SK-N-SH (cell line): ENCODE data around the gene RAPH1. TPM values are rescaled to one million over a fixed set of nuclear protein-coding genes. Genes with fewer than 3 reads are reported as not detected.

ENCODE experiments used
- CTCF ChIA-PET: fragments of 300-600, 350-600 bp; formaldehyde crosslinking; extraction: SDS; loops from one replicate; lab custom pipeline; 2021; lab: Yijun Ruan, JAX
- POLR2A ChIA-PET: fragments of 350-600 bp; sonication (Branson Sonifier 250); formaldehyde crosslinking; extraction: SDS; loops from one replicate; lab custom pipeline; 2020; ENCODE audit warnings: antibody characterized with exemption, inconsistent platforms; lab: Yijun Ruan, JAX
- DNase-seq: peaks from one replicate; pipeline ENCODE4 v3.0.0; 2012
- H2AFZ ChIP-seq: fragments of 200-600 bp; sonication (generic); 2 replicates; pipeline ENCODE4 v1.8.1; 2016; ENCODE audit warnings: antibody characterized with exemption, mild to moderate bottlenecking, low read depth
- H3F3A ChIP-seq: fragments of 200-600 bp; sonication (generic); replicated peaks from 2 replicates; pipeline ENCODE3; 2016; ENCODE audit warnings: antibody characterized with exemption, mild to moderate bottlenecking; ENCODE audit not compliant: insufficient read depth
- H3K27ac ChIP-seq, 2 experiments: fragments of 200-500 bp in 1 of 2; fragments of 200-600 bp in 1 of 2; sonication (Bioruptor generic) in 1 of 2; sonication (generic), shearing (Covaris generic) in 1 of 2; 2 replicates each; pipeline versions ENCODE4 v1.5.1 to v1.6.1; 2014 to 2016; ENCODE audit warnings: low read depth in 2 of 2, inconsistent platforms in 1 of 2, low read length in 1 of 2, mild to moderate bottlenecking in 1 of 2, mixed read lengths in 1 of 2
- H3K27me3 ChIP-seq: fragments of 200-600 bp; sonication (generic), shearing (Covaris generic); 2 replicates; pipeline ENCODE4 v1.6.1; 2016; ENCODE audit warnings: mixed run types; ENCODE audit not compliant: insufficient read depth
- H3K36me3 ChIP-seq, 2 experiments: fragments of 200-500 bp in 1 of 2; fragments of 200-600 bp in 1 of 2; sonication (Bioruptor generic) in 1 of 2; sonication (generic) in 1 of 2; replicated peaks in 1 of 2; 2 replicates each; pipeline versions ENCODE3 to v1.5.1; 2014 to 2016; ENCODE audit warnings: low read length in 1 of 2, mild to moderate bottlenecking in 1 of 2; ENCODE audit not compliant: insufficient read depth in 2 of 2, control insufficient read depth in 1 of 2
- H3K4me1 ChIP-seq, 2 experiments: fragments of 200-500 bp in 1 of 2; fragments of 200-600 bp in 1 of 2; sonication (Bioruptor generic) in 1 of 2; sonication (generic), shearing (Covaris generic) in 1 of 2; 2 replicates each; pipeline versions ENCODE4 v1.5.1 to v1.6.1; 2014 to 2016; ENCODE audit warnings: low read depth in 1 of 2, low read length in 1 of 2, mixed run types in 1 of 2; ENCODE audit not compliant: insufficient read depth in 2 of 2, control insufficient read depth in 1 of 2
- H3K4me2 ChIP-seq: fragments of 200-600 bp; sonication (generic), shearing (Covaris generic); 2 replicates; pipeline ENCODE4 v1.6.1; 2017; ENCODE audit warnings: mixed run types
- H3K4me3 ChIP-seq, 2 experiments: fragments of 200-500 bp in 1 of 2; fragments of 200-600 bp in 1 of 2; sonication (Bioruptor generic) in 1 of 2; sonication (generic), shearing (Covaris generic) in 1 of 2; 2 replicates each; pipeline versions ENCODE4 v1.5.1 to v1.8.1; 2014 to 2016; ENCODE audit warnings: low read depth in 2 of 2, inconsistent platforms in 1 of 2, low read length in 1 of 2, mild to moderate bottlenecking in 1 of 2, mixed read lengths in 1 of 2, moderate library complexity in 1 of 2
- H3K79me2 ChIP-seq: fragments of 200-600 bp; sonication (generic); 2 replicates; pipeline ENCODE4 v1.8.1; 2017; ENCODE audit warnings: mild to moderate bottlenecking; ENCODE audit not compliant: insufficient read depth
- H3K9ac ChIP-seq: fragments of 200-600 bp; sonication (generic); 2 replicates; pipeline ENCODE4 v1.6.1; 2017; ENCODE audit warnings: mixed run types
- H3K9me2 ChIP-seq: fragments of 200-600 bp; sonication (generic); 2 replicates; pipeline ENCODE4 v1.6.1; 2017; ENCODE audit warnings: mixed run types
- H3K9me3 ChIP-seq: fragments of 200-600 bp; sonication (generic); 2 replicates; pipeline ENCODE4 v1.6.1; 2017; ENCODE audit warnings: mixed run types, mild to moderate bottlenecking, moderate library complexity
- H4K20me1 ChIP-seq: fragments of 200-600 bp; sonication (generic); 2 replicates; pipeline ENCODE4 v1.6.1; 2017; ENCODE audit warnings: mild to moderate bottlenecking, mixed run types; ENCODE audit not compliant: insufficient read depth
- CHD2 ChIP-seq: fragments of 150-350 bp; IDR thresholded peaks from 2 replicates; pipeline ENCODE4 v1.6.1; 2018; ENCODE audit warnings: low read length; ENCODE audit not compliant: partially characterized antibody
- FOXM1 ChIP-seq: IDR thresholded peaks from 2 replicates; pipeline ENCODE4 v1.4.0; 2012; ENCODE audit warnings: low read depth, mild to moderate bottlenecking
- GATA2 ChIP-seq: sonication (generic); formaldehyde crosslinking; IDR thresholded peaks from 2 replicates; pipeline ENCODE4 v1.5.0; 2020; ENCODE audit warnings: mild to moderate bottlenecking, missing genetic modification reagents
- IRF3 ChIP-seq: fragments of 150-350 bp; IDR thresholded peaks from 2 replicates; pipeline ENCODE4 v1.6.1; 2016; ENCODE audit warnings: mild to moderate bottlenecking, low read depth, low read length
- MEF2A ChIP-seq: IDR thresholded peaks from 2 replicates; pipeline ENCODE4 v1.4.0; 2012; ENCODE audit warnings: low read depth, borderline replicate concordance
- NRF1 ChIP-seq: IDR thresholded peaks from 2 replicates; pipeline ENCODE4 v1.6.1; 2012; ENCODE audit warnings: low read depth, mild to moderate bottlenecking, low read length
- PBX3 ChIP-seq: IDR thresholded peaks from 2 replicates; pipeline ENCODE4; 2012
- POLR2AphosphoS5 ChIP-seq: IDR thresholded peaks from 2 replicates; pipeline ENCODE4 v1.6.1; 2012; ENCODE audit warnings: low read depth, low read length
- RAD21 ChIP-seq: IDR thresholded peaks from 2 replicates; pipeline ENCODE4 v1.6.1; 2012; ENCODE audit warnings: mild to moderate bottlenecking, low read length
- RCOR1 ChIP-seq: fragments of 150-350 bp; IDR thresholded peaks from 2 replicates; pipeline ENCODE4 v1.6.1; 2017; ENCODE audit warnings: antibody characterized with exemption, low read length
- RFX5 ChIP-seq: IDR thresholded peaks from 2 replicates; pipeline ENCODE4 v1.6.1; 2012; ENCODE audit warnings: mild to moderate bottlenecking, improper control_type of control experiment, low read length
- RXRA ChIP-seq: IDR thresholded peaks from 2 replicates; pipeline ENCODE4 v1.4.0; 2012; ENCODE audit warnings: low read depth, mild to moderate bottlenecking, borderline replicate concordance
- TAF1 ChIP-seq: IDR thresholded peaks from 2 replicates; pipeline ENCODE4 v1.6.1; 2012; ENCODE audit warnings: low read depth, mild to moderate bottlenecking, low read length, moderate library complexity, borderline replicate concordance
- TCF12 ChIP-seq: IDR thresholded peaks from 2 replicates; pipeline ENCODE4 v1.4.0; 2012
- TEAD4 ChIP-seq: IDR thresholded peaks from 2 replicates; pipeline ENCODE4 v1.4.0; 2012; ENCODE audit warnings: mild to moderate bottlenecking, borderline replicate concordance; ENCODE audit not compliant: insufficient read depth
- ZBTB33 ChIP-seq: IDR thresholded peaks from 2 replicates; pipeline ENCODE4 v1.4.0; 2012; ENCODE audit warnings: low read depth, borderline replicate concordance
- WGBS: methylation state at CpG from one replicate; pipeline ENCODE4 v1.1.6; 2017; ENCODE audit warnings: low lambda C conversion rate; 5-methylcytosine and 5-hydroxymethylcytosine counted together
- polyA plus RNA-seq, 3 experiments: library from polyadenylated mRNA; depleted of rRNA; stranded (reverse); fragments of >200 nt; gene quantifications; 2 replicates each; pipeline ENCODE4 v1.2.3, GENCODE V29; 2012
- TF ChIP-seq, protein P1 (sequence below): IDR thresholded peaks from 2 replicates; pipeline ENCODE4 v1.6.1; 2012; ENCODE audit warnings: mild to moderate bottlenecking, low read depth, low read length, moderate library complexity
- TF ChIP-seq, protein P2 (sequence below): fragments of 200-600 bp; sonication (generic); IDR thresholded peaks from 2 replicates; pipeline ENCODE4 v1.6.1; 2017; ENCODE audit warnings: antibody characterized with exemption, mild to moderate bottlenecking, moderate library complexity

RAPH1 gene
- polyA plus RNA-seq, 1 of the 3 experiments (the other 2 are of a cell fraction) = 6.7 TPM

GRCh38 chr2:203489531-203489930 lies 45.6 kb downstream of the RAPH1 start (continued):
- TF ChIP-seq PBX3 = no peak
- TF ChIP-seq RAD21 = no peak

DNA sequence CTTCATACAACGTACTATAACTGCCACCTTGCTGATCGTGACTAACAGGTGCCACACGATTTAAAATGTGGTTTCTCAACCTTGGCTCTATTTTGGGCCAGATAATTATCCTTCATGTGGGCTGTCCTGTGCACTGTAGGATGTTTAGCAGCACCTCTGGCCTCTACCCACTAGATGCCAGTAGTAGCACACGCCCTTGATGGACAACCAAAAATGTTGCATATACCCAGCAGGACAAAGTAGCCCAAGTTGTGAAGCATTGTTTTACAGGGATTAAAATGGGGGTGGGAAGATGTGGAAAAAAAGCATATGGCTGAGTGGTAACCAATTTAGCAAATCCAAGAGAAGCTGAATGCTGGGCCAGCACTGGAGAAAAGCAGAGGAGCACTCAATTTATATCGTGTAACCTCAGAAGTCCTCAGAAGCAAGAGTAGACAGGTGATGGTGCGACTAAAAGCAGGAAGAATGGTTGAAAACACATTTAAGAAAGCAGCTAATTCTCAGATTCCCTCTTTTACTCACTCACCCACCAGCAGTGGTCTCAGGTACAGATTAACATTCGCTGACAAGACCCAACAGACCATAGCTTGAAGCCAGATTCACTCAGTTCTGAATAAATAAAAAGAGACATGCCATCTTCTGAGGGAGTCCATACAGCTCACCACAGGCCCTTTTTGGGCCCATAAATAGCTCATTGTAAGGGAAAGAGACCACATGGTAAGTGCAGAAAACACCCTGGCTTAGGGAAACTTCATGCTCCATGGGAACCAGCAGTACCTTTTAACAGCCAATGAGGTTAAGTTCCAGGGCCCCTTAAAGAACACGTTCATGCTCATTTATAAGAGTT lies 50.6 kb downstream of the RAPH1 start:
- DNase-seq = no peak
- WGBS = 95% methylated on average over 8 of the region's 8 CpGs
- CTCF ChIA-PET = interaction anchor here (0.7 to 1.3 kb wide), 4 partner anchors 166 to 422 kb away, joined by 3 to 5 read pairs (median 4); no protein-coding TSS in a partner anchor
- H3K79me2 ChIP-seq = peaks cover 43% of the 10 kb centered on the region
- H3K4me2 ChIP-seq = no peak overlapping the region
- H2AFZ ChIP-seq = no peak overlapping the region
- no peak overlapping the region for H3K4me3 ChIP-seq
- POLR2A ChIA-PET = no interaction called here
- H3K9ac ChIP-seq = no peak overlapping the region
- H3K36me3 ChIP-seq = peaks cover 20 to 34% of the 10 kb centered on the region in 2 experiments
- no peaks in the 10 kb centered on the region for H3K9me2 ChIP-seq
- H3F3A ChIP-seq = no peaks in the 10 kb centered on the region
- no peaks in the 10 kb centered on the region for H4K20me1 ChIP-seq
- no peak overlapping the region for H3K27ac ChIP-seq
- no peaks in the 10 kb centered on the region for H3K27me3 ChIP-seq
- H3K4me1 ChIP-seq = no peaks in the 10 kb centered on the region
- H3K9me3 ChIP-seq = no peaks in the 10 kb centered on the region
- TF ChIP-seq RAD21 (peak; percentile 74), RXRA (no peak), RFX5 (no peak), ZBTB33 (no peak), FOXM1 (no peak), POLR2AphosphoS5 (no peak), IRF3 (no peak), RCOR1 (no peak), TAF1 (no peak), GATA2 (CRISPR knock-in tag) (no peak), TCF12 (no peak), MEF2A (no peak), NRF1 (no peak), PBX3 (no peak), TEAD4 (no peak), CHD2 (no peak)
- TF ChIP-seq, protein P1, sequence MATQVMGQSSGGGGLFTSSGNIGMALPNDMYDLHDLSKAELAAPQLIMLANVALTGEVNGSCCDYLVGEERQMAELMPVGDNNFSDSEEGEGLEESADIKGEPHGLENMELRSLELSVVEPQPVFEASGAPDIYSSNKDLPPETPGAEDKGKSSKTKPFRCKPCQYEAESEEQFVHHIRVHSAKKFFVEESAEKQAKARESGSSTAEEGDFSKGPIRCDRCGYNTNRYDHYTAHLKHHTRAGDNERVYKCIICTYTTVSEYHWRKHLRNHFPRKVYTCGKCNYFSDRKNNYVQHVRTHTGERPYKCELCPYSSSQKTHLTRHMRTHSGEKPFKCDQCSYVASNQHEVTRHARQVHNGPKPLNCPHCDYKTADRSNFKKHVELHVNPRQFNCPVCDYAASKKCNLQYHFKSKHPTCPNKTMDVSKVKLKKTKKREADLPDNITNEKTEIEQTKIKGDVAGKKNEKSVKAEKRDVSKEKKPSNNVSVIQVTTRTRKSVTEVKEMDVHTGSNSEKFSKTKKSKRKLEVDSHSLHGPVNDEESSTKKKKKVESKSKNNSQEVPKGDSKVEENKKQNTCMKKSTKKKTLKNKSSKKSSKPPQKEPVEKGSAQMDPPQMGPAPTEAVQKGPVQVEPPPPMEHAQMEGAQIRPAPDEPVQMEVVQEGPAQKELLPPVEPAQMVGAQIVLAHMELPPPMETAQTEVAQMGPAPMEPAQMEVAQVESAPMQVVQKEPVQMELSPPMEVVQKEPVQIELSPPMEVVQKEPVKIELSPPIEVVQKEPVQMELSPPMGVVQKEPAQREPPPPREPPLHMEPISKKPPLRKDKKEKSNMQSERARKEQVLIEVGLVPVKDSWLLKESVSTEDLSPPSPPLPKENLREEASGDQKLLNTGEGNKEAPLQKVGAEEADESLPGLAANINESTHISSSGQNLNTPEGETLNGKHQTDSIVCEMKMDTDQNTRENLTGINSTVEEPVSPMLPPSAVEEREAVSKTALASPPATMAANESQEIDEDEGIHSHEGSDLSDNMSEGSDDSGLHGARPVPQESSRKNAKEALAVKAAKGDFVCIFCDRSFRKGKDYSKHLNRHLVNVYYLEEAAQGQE = no peak
- TF ChIP-seq, protein P2, sequence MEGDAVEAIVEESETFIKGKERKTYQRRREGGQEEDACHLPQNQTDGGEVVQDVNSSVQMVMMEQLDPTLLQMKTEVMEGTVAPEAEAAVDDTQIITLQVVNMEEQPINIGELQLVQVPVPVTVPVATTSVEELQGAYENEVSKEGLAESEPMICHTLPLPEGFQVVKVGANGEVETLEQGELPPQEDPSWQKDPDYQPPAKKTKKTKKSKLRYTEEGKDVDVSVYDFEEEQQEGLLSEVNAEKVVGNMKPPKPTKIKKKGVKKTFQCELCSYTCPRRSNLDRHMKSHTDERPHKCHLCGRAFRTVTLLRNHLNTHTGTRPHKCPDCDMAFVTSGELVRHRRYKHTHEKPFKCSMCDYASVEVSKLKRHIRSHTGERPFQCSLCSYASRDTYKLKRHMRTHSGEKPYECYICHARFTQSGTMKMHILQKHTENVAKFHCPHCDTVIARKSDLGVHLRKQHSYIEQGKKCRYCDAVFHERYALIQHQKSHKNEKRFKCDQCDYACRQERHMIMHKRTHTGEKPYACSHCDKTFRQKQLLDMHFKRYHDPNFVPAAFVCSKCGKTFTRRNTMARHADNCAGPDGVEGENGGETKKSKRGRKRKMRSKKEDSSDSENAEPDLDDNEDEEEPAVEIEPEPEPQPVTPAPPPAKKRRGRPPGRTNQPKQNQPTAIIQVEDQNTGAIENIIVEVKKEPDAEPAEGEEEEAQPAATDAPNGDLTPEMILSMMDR = peak; percentile 60
